Upper lobe of left lung (tissue), 6 donors: ENCODE measurements around the gene RAB40B. TPM values are rescaled to one million over a fixed set of nuclear protein-coding genes. Genes with fewer than 3 reads are reported as not detected.

Experiments
- ATAC-seq, 2 donors: fragments of 200-7000 bp; cut with Tn5 transposase; one replicate each; pipeline ENCODE4 v1.9.1; 2022; ENCODE audit warnings: mild to moderate bottlenecking in 2 of 2, moderate library complexity in 2 of 2; ENCODE audit not compliant: low FRiP score in 2 of 2
- DNase-seq, 2 donors: peaks; one replicate each; pipeline ENCODE4 v3.0.0-alpha.2; 2019 to 2020
- H3K27ac ChIP-seq, 4 donors: fragments of 200-600 bp; sonication (generic); one replicate each; pipeline ENCODE4 v1.5.1; 2016 to 2019
- H3K27me3 ChIP-seq, 4 donors: fragments of 200-600 bp; sonication (generic); one replicate each; pipeline ENCODE4 v1.5.1; 2017 to 2019
- H3K36me3 ChIP-seq, 4 donors: fragments of 200-600 bp; sonication (generic); one replicate each; pipeline ENCODE4 v1.5.1; 2016 to 2019
- H3K4me1 ChIP-seq, 4 donors: fragments of 200-600 bp; sonication (generic); one replicate each; pipeline ENCODE4 v1.5.1; 2018 to 2019
- H3K4me3 ChIP-seq, 4 donors: fragments of 200-600 bp; sonication (generic); one replicate each; pipeline ENCODE4 v1.5.1; 2017 to 2019; ENCODE audit warnings: mild to moderate bottlenecking in 2 of 4, moderate library complexity in 1 of 4
- H3K9me3 ChIP-seq, 4 donors: fragments of 200-600 bp; sonication (generic); one replicate each; pipeline ENCODE4 v1.5.1; 2018 to 2019
- EP300 ChIP-seq, 4 donors: sonication (generic); formaldehyde crosslinking; IDR thresholded peaks; one replicate each; pipeline ENCODE4 v1.5.1; 2017; ENCODE audit warnings: antibody characterized with exemption in 4 of 4, control low read depth in 2 of 4
- POLR2A ChIP-seq, 4 donors: fragments of 450-650 bp; IDR thresholded peaks; one replicate each; pipeline ENCODE4 v1.5.1; 2016 to 2017; ENCODE audit warnings: antibody characterized with exemption in 4 of 4, mild to moderate bottlenecking in 2 of 4
- POLR2AphosphoS5 ChIP-seq, 2 donors: sonication (generic); formaldehyde crosslinking; IDR thresholded peaks; one replicate each; pipeline ENCODE4 v1.5.1; 2017; ENCODE audit warnings: antibody characterized with exemption in 2 of 2
- whole genome bisulfite sequencing, 2 donors: methylation state at CpG; one replicate each; pipeline ENCODE4 v1.1.5; 2017 to 2018; 5-methylcytosine and 5-hydroxymethylcytosine counted together
- total RNA-seq, 6 donors: library from RNA; depleted of rRNA in 4 of 6; stranded (reverse); fragments of >200 nt in 4 of 6; gene quantifications; one replicate each; pipeline versions ENCODE4 v1.1.0 to v1.2.1, GENCODE V29; 2016 to 2021
- TF ChIP-seq, protein P1 (sequence below), 6 experiments: fragments of 450-650 bp in 4 of 6; fragments of 200-600 bp in 2 of 6; sonication (generic) in 2 of 6; IDR thresholded peaks; one replicate each; pipeline ENCODE4 v1.5.1; 2016 to 2019; ENCODE audit warnings: antibody characterized with exemption in 6 of 6
- donor health status: DM: no; HTN: no; CAD: no; lungs with moderate emphysema.
- donor health status: DM: no; HTN: yes; CAD: no; lungs with severe emphysema.

RAB40B gene
- total RNA-seq, 6 donors from 2014 or later, result 7.8 to 23.7 (median 11.4) TPM

DNA sequence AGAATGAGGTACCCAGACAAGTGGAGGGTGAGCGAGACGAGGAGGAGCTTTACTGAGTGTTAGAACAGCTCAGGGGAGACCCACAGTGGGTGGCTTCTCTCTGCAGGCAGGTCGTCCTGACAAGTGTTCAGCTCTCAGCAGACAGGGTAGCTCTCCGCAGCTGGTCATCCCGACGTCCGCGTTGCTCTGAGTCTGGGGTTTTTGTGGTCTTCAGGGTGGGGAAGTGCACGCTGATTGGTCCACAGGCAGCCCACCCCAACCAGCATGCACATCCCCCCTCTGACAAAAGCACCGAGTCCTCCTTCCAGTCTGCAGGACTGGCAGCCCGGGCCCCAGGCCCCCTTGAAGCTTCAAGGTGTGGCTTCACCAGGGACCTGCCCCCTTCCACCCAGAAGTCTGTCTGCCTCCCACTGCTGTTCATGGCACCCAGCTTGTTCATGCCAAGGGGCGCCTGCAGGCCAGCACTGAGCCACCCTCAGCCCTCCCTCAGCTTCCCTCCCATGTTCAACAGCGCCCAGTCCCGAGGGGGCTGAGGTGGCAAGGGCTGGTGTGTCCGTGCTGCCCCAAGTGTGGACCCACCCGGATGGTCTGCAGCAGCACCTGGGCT, 30.4 kb downstream of the RAB40B start:
- 71 to 84% methylated on average over 14 to 16 of the region's 16 CpGs for WGBS, 2 donors
- H3K36me3 ChIP-seq, result no peaks in the 10 kb centered on the region
- no peak for DNase-seq

DNA sequence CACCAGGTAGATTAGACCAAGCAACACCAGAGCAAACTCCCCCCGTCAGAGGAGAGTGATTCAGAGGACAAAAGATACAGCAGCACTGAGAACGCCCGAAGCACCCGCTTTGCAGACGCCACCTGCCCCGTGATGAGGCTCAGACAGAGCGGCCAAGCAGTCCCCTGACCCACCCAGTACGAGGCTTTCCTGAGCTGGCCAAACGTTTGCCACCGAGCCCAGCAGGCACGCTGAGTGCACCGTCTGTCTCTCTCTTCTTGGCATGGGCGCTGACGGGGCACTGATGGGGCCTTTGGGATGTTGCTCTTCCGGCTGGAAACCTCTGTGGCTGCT, 30.9 kb downstream of the RAB40B start:
- ATAC-seq (no peak), DNase-seq (no peak)
- Histone ChIP-seq H3K4me3 (no peak overlapping the region), H3K9me3 (no peaks in the 10 kb centered on the region), H3K36me3 (no peaks in the 10 kb centered on the region), H3K4me1 (peaks cover 0 to 18% (median 12%) of the 10 kb centered on the region in 4 donors), H3K27ac (no peak overlapping the region), H3K27me3 (no peaks in the 10 kb centered on the region)
- 91 to 92% methylated on average over 14 to 15 of the region's 15 CpGs for WGBS, 2 donors
- TF ChIP-seq POLR2A (IDR thresholded peaks at IDR 0.05) (no peak), EP300 (IDR thresholded peaks at IDR 0.05) (no peak), POLR2AphosphoS5 (IDR thresholded peaks at IDR 0.05) (no peak)
- TF ChIP-seq, protein P1, sequence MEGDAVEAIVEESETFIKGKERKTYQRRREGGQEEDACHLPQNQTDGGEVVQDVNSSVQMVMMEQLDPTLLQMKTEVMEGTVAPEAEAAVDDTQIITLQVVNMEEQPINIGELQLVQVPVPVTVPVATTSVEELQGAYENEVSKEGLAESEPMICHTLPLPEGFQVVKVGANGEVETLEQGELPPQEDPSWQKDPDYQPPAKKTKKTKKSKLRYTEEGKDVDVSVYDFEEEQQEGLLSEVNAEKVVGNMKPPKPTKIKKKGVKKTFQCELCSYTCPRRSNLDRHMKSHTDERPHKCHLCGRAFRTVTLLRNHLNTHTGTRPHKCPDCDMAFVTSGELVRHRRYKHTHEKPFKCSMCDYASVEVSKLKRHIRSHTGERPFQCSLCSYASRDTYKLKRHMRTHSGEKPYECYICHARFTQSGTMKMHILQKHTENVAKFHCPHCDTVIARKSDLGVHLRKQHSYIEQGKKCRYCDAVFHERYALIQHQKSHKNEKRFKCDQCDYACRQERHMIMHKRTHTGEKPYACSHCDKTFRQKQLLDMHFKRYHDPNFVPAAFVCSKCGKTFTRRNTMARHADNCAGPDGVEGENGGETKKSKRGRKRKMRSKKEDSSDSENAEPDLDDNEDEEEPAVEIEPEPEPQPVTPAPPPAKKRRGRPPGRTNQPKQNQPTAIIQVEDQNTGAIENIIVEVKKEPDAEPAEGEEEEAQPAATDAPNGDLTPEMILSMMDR (IDR thresholded peaks at IDR 0.05), result no peak

More for the DNA sequence above, 30.4 kb downstream of the RAB40B start:
- Histone ChIP-seq H3K9me3 (no peaks in the 10 kb centered on the region), H3K27me3 (no peaks in the 10 kb centered on the region), H3K4me3 (no peak overlapping the region), H3K27ac (peak overlapping the region in 1 of 4 donors; percentile 62), H3K4me1 (peaks cover 0 to 18% (median 12%) of the 10 kb centered on the region in 4 donors)
- TF ChIP-seq POLR2A (IDR thresholded peaks at IDR 0.05), result no peak
- TF ChIP-seq, protein P1 (IDR thresholded peaks at IDR 0.05), result no peak
- no peak for TF ChIP-seq POLR2AphosphoS5 (IDR thresholded peaks at IDR 0.05)
- TF ChIP-seq EP300 (IDR thresholded peaks at IDR 0.05), result no peak
- ATAC-seq, result no peak

DNA sequence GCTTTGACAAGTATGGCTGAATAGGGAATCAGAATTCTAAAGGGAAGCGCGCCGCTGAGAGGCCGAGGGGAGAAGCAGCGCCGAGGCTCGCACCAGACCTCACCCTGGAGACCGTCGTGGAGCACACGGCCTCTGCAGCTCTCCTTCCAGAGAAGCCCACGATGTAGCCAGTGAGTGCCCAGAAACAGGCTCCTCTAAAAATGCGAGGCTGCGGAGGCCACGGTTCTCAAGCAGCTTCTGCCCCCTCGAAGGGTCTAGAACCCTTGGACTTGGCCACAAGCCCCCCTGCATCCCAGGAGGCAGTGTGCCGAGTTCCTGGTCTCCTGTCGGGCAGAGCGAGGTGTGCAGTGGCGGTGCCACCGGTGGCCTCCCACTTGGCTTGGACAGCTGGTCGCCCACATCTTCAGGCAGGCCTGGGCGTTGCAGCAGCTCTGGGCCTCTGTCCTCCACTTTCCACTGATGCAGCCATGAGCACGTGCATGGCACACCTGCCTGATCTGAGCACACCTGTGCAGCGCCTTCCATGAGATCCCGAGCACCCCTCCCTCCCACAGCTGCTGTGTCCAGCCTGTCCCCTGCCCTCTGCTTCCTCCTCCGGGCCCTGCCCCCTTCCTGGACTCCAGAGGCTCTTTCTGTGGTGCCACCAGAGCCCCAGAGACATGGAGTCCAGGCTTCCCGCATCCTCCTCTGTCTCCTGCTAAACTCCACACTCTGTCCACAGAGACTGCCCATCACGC, 31.4 kb downstream of the RAB40B start:
- Histone ChIP-seq H3K36me3 (peaks cover 0 to 3% (median 0%) of the 10 kb centered on the region in 4 donors), H3K9me3 (no peaks in the 10 kb centered on the region), H3K27ac (no peak overlapping the region), H3K27me3 (no peaks in the 10 kb centered on the region), H3K4me1 (peaks cover 0 to 18% (median 12%) of the 10 kb centered on the region in 4 donors), H3K4me3 (no peak overlapping the region)
- ATAC-seq, result no peak
- TF ChIP-seq POLR2A (IDR thresholded peaks at IDR 0.05) (no peak), EP300 (IDR thresholded peaks at IDR 0.05) (no peak), POLR2AphosphoS5 (IDR thresholded peaks at IDR 0.05) (no peak)
- TF ChIP-seq, protein P1 (IDR thresholded peaks at IDR 0.05), result no peak
- WGBS, 2 donors, result 90 to 94% methylated on average over 20 to 26 of the region's 28 CpGs
- no peak for DNase-seq

DNA sequence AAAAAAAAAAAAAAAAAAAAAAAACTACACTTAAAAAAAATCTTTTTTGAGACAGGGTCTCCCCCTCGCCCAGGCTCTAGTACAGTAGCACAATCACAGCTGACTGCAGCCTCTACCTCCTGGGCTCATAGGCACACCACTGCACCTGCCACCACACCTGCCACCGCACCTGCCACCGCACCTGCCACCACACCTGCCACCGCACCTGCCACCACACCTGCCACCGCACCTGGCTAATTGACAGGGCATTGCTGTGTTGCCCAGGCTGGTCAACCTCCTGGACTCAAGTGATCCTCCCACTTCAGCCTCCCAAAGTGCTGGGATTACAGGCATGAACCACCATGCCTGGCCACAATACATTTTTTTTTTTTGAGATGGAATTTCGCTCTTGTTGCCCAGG, 32.6 kb downstream of the RAB40B start:
- TF ChIP-seq, protein P1 (IDR thresholded peaks at IDR 0.05), result no peak
- TF ChIP-seq EP300 (IDR thresholded peaks at IDR 0.05), result no peak
- no peak for TF ChIP-seq POLR2AphosphoS5 (IDR thresholded peaks at IDR 0.05)
- TF ChIP-seq POLR2A (IDR thresholded peaks at IDR 0.05), result no peak
- Histone ChIP-seq H3K27ac (no peak overlapping the region), H3K4me1 (peaks cover 0 to 18% (median 12%) of the 10 kb centered on the region in 4 donors), H3K36me3 (peaks cover 0 to 5% (median 0%) of the 10 kb centered on the region in 4 donors), H3K9me3 (no peaks in the 10 kb centered on the region), H3K27me3 (no peaks in the 10 kb centered on the region), H3K4me3 (no peak overlapping the region)
- DNase-seq (no peak), ATAC-seq (no peak)
- WGBS, 2 donors, result 92 to 97% methylated on average over 6 of the region's 6 CpGs
